Measurements from ENCODE around the gene TMEM43.

DNA sequence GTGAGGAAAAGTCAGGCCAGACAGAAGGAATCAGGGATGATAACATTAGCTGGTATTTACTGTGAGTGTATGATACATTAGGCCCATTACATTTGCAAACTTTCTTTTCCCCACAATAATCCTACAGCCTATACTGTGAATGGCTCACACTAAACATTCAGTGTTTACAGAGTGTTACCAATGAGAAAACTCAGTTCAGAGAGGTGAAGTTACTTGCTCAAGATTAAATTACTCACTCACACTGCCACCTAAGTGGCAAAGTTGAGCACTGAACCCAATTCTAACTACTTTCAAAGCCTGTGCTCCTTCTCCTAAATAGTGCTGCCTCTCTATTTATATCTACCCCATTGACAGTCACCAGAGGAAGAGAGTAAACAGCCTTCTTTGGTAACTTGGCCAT, 45.0 kb downstream of the TMEM43 start:
- no peak for TF ChIP-seq POLR2A (IDR thresholded peaks at IDR 0.05; ENCODE audit: borderline replicate concordance, extremely low read depth, insufficient read depth, insufficient read length)
- TF ChIP-seq, protein P1, sequence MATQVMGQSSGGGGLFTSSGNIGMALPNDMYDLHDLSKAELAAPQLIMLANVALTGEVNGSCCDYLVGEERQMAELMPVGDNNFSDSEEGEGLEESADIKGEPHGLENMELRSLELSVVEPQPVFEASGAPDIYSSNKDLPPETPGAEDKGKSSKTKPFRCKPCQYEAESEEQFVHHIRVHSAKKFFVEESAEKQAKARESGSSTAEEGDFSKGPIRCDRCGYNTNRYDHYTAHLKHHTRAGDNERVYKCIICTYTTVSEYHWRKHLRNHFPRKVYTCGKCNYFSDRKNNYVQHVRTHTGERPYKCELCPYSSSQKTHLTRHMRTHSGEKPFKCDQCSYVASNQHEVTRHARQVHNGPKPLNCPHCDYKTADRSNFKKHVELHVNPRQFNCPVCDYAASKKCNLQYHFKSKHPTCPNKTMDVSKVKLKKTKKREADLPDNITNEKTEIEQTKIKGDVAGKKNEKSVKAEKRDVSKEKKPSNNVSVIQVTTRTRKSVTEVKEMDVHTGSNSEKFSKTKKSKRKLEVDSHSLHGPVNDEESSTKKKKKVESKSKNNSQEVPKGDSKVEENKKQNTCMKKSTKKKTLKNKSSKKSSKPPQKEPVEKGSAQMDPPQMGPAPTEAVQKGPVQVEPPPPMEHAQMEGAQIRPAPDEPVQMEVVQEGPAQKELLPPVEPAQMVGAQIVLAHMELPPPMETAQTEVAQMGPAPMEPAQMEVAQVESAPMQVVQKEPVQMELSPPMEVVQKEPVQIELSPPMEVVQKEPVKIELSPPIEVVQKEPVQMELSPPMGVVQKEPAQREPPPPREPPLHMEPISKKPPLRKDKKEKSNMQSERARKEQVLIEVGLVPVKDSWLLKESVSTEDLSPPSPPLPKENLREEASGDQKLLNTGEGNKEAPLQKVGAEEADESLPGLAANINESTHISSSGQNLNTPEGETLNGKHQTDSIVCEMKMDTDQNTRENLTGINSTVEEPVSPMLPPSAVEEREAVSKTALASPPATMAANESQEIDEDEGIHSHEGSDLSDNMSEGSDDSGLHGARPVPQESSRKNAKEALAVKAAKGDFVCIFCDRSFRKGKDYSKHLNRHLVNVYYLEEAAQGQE (IDR thresholded peaks at IDR 0.05; ENCODE audit: low read depth): no peak
- TF ChIP-seq EZH2phosphoT487 (IDR thresholded peaks at IDR 0.05; ENCODE audit: borderline replicate concordance): no peak
- TF ChIP-seq, protein P2, sequence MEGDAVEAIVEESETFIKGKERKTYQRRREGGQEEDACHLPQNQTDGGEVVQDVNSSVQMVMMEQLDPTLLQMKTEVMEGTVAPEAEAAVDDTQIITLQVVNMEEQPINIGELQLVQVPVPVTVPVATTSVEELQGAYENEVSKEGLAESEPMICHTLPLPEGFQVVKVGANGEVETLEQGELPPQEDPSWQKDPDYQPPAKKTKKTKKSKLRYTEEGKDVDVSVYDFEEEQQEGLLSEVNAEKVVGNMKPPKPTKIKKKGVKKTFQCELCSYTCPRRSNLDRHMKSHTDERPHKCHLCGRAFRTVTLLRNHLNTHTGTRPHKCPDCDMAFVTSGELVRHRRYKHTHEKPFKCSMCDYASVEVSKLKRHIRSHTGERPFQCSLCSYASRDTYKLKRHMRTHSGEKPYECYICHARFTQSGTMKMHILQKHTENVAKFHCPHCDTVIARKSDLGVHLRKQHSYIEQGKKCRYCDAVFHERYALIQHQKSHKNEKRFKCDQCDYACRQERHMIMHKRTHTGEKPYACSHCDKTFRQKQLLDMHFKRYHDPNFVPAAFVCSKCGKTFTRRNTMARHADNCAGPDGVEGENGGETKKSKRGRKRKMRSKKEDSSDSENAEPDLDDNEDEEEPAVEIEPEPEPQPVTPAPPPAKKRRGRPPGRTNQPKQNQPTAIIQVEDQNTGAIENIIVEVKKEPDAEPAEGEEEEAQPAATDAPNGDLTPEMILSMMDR (IDR thresholded peaks at IDR 0.05 in 2 of 3, conservative IDR thresholded peaks at IDR 0.05 in 1 of 3; ENCODE audit: borderline replicate concordance in 1 of 3, insufficient read depth in 1 of 3, low read depth in 2 of 3, low read length in 2 of 3): no peak
- no peak for TF ChIP-seq SIN3A (IDR thresholded peaks at IDR 0.05; ENCODE audit: low read depth)
- no peak for TF ChIP-seq SP1 (IDR thresholded peaks at IDR 0.05; ENCODE audit: low read depth)
- TF ChIP-seq YY1 (IDR thresholded peaks at IDR 0.05; ENCODE audit: extremely low read depth, insufficient replicate concordance, low read depth, low read length): no peak
- no peak for TF ChIP-seq RAD21 (IDR thresholded peaks at IDR 0.05; ENCODE audit: low read depth)
- no peak for TF ChIP-seq EZH2 (IDR thresholded peaks at IDR 0.05)
- no peak for TF ChIP-seq ATF3 (IDR thresholded peaks at IDR 0.05)
